Trophoblast cell (in vitro differentiated cells and primary cell): ENCODE results near the gene CLPSL1.
A peak's percentile ranks its signal among the peaks of the same experiment; 100 is the strongest.

Source experiments
- DNase-seq, 2 donors: peaks; one replicate each; pipeline ENCODE4 v3.0.0-alpha.2; 2016
- H2AFZ ChIP-seq: 2 replicates; pipeline ENCODE4 v1.6.1; 2013; ENCODE audit warnings: low read length, moderate library complexity, mild to moderate bottlenecking; ENCODE audit not compliant: insufficient read depth, poor library complexity
- H2AK5ac ChIP-seq: 2 replicates; pipeline ENCODE4 v1.6.1; 2013; ENCODE audit warnings: mild to moderate bottlenecking, low read length
- H2BK120ac ChIP-seq: 2 replicates; pipeline ENCODE4 v1.6.1; 2013; ENCODE audit warnings: low read length, mild to moderate bottlenecking, moderate library complexity; ENCODE audit not compliant: insufficient read depth, poor library complexity
- H2BK12ac ChIP-seq: 2 replicates; pipeline ENCODE4 v1.6.1; 2013; ENCODE audit warnings: mild to moderate bottlenecking, low read length, moderate library complexity
- H2BK5ac ChIP-seq: 2 replicates; pipeline ENCODE4 v1.6.1; 2013; ENCODE audit warnings: low read length, low read depth, moderate library complexity, mild to moderate bottlenecking; ENCODE audit not compliant: poor library complexity
- H3K14ac ChIP-seq: 2 replicates; pipeline ENCODE4 v1.6.1; 2013; ENCODE audit warnings: mild to moderate bottlenecking, low read length
- H3K18ac ChIP-seq: 2 replicates; pipeline ENCODE4 v1.6.1; 2013; ENCODE audit warnings: mild to moderate bottlenecking, low read length
- H3K23ac ChIP-seq: 2 replicates; pipeline ENCODE4 v1.6.1; 2013; ENCODE audit warnings: low read length
- H3K27ac ChIP-seq: 2 replicates; pipeline ENCODE4 v1.5.1; 2013; ENCODE audit warnings: low read depth, mild to moderate bottlenecking, inconsistent platforms, low read length, moderate library complexity
- H3K27me3 ChIP-seq: 2 replicates; pipeline ENCODE4 v1.6.1; 2013; ENCODE audit warnings: inconsistent platforms, mild to moderate bottlenecking, low read length, moderate library complexity; ENCODE audit not compliant: insufficient read depth
- H3K36me3 ChIP-seq, 2 experiments: 1 replicate in 1 of 2; 2 replicates in 1 of 2; pipeline ENCODE4 v1.6.1; 2013; ENCODE audit warnings: low read length in 2 of 2, mild to moderate bottlenecking in 2 of 2, moderate library complexity in 1 of 2; ENCODE audit not compliant: insufficient read depth in 2 of 2, control insufficient read depth in 1 of 2
- H3K4ac ChIP-seq: 2 replicates; pipeline ENCODE4 v1.6.1; 2013; ENCODE audit warnings: low read depth, mild to moderate bottlenecking, low read length, moderate library complexity
- H3K4me1 ChIP-seq, 2 experiments: 1 replicate in 1 of 2; 2 replicates in 1 of 2; pipeline ENCODE4 v1.6.1; 2013; ENCODE audit warnings: low read length in 2 of 2, mild to moderate bottlenecking in 2 of 2, moderate library complexity in 1 of 2; ENCODE audit not compliant: insufficient read depth in 2 of 2, control insufficient read depth in 1 of 2
- H3K4me2 ChIP-seq: 2 replicates; pipeline ENCODE4 v1.6.1; 2013; ENCODE audit warnings: inconsistent platforms, mild to moderate bottlenecking, low read length, moderate library complexity
- H3K4me3 ChIP-seq: 2 replicates; pipeline ENCODE4 v1.5.1; 2013; ENCODE audit warnings: mild to moderate bottlenecking, low read depth, low read length, inconsistent platforms
- H3K79me1 ChIP-seq: one replicate; pipeline ENCODE4 v1.6.1; 2013; ENCODE audit warnings: low read length
- H3K79me2 ChIP-seq: 2 replicates; pipeline ENCODE4 v1.6.1; 2013; ENCODE audit warnings: low read length, mild to moderate bottlenecking; ENCODE audit not compliant: control insufficient read depth, insufficient read depth, poor library complexity
- H3K9ac ChIP-seq: 2 replicates; pipeline ENCODE4 v1.6.1; 2013; ENCODE audit warnings: mild to moderate bottlenecking, low read length
- H3K9me3 ChIP-seq: 2 replicates; pipeline ENCODE4 v1.6.1; 2013; ENCODE audit warnings: low read depth, mild to moderate bottlenecking, control low read depth, inconsistent platforms, low read length; ENCODE audit not compliant: insufficient read depth
- H4K12ac ChIP-seq: 2 replicates; pipeline ENCODE4 v1.6.1; 2013; ENCODE audit warnings: low read depth, mild to moderate bottlenecking, low read length, moderate library complexity
- H4K8ac ChIP-seq: 2 replicates; pipeline ENCODE4 v1.6.1; 2013; ENCODE audit warnings: low read depth, mild to moderate bottlenecking, low read length, moderate library complexity
- H4K91ac ChIP-seq: one replicate; pipeline ENCODE4 v1.6.1; 2013; ENCODE audit warnings: low read depth, mild to moderate bottlenecking, low read length, moderate library complexity
- WGBS: extraction: QIAGEN DNeasy Blood & Tissue Kit; methylation state at CpG from one replicate; pipeline ENCODE4 v1.1.7; 2013; ENCODE audit warnings: missing lambda C conversion rate; ENCODE audit not compliant: insufficient read length, insufficient coverage; ENCODE audit errors: extremely low coverage; 5-methylcytosine and 5-hydroxymethylcytosine counted together

Gene CLPSL1

DNA sequence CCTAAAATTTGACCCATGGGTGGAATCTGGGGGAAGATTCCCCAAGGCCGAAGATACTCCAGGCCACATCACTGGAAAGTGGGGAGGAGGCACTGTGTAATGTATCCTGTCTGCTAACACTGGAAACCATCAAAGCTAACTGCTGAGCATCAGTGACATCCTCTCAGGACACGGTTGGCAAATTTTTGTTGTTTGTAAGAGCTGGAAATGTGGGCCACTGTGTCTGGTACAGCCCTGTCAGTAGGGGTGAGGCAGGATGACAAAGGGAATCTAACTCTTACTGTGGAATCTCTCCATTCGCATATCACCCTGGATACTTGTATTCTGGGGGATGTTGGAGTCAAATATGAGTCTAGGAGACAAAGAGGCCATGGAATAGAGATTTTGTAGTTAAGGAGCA, 21.4 kb upstream of the CLPSL1 start:
- H3K4me2 ChIP-seq = no peak overlapping the region
- no peaks in the 10 kb centered on the region for H3K79me1 ChIP-seq
- H3K23ac ChIP-seq = no peak overlapping the region
- no peak overlapping the region for H3K9ac ChIP-seq
- H3K18ac ChIP-seq = no peak overlapping the region
- no peak overlapping the region for H2AK5ac ChIP-seq
- H3K4me1 ChIP-seq = no peaks in the 10 kb centered on the region
- no peaks in the 10 kb centered on the region for H3K79me2 ChIP-seq
- no peaks in the 10 kb centered on the region for H3K36me3 ChIP-seq
- H4K91ac ChIP-seq = no peak overlapping the region
- no peak overlapping the region for H3K27ac ChIP-seq
- DNase-seq = no peak
- H2AFZ ChIP-seq = no peak overlapping the region
- no peaks in the 10 kb centered on the region for H3K9me3 ChIP-seq
- H2BK12ac ChIP-seq = no peak overlapping the region
- no peak overlapping the region for H2BK5ac ChIP-seq
- no peak overlapping the region for H3K4me3 ChIP-seq
- WGBS = no CpG with 5 or more reads among the region's 3 CpGs
- H2BK120ac ChIP-seq = no peak overlapping the region
- no peak overlapping the region for H3K14ac ChIP-seq
- H4K8ac ChIP-seq = peak overlapping the region; percentile 12
- H3K4ac ChIP-seq = no peak overlapping the region
- no peaks in the 10 kb centered on the region for H3K27me3 ChIP-seq
- H4K12ac ChIP-seq = no peak overlapping the region

- H3K18ac ChIP-seq = no peak overlapping the region
- H3K79me2 ChIP-seq = no peaks in the 10 kb centered on the region
- no peaks in the 10 kb centered on the region for H3K4me1 ChIP-seq
- H2BK12ac ChIP-seq = no peak overlapping the region
- H2BK120ac ChIP-seq = no peak overlapping the region
- no peak overlapping the region for H3K27ac ChIP-seq
- H3K79me1 ChIP-seq = no peaks in the 10 kb centered on the region
- H3K4me2 ChIP-seq = no peak overlapping the region
- WGBS = no CpG with 5 or more reads among the region's 23 CpGs
- H3K9ac ChIP-seq = no peak overlapping the region
- no peak overlapping the region for H4K91ac ChIP-seq
- no peak overlapping the region for H3K4ac ChIP-seq
- H3K27me3 ChIP-seq = no peaks in the 10 kb centered on the region
- H3K9me3 ChIP-seq = no peaks in the 10 kb centered on the region
- H4K8ac ChIP-seq = no peak overlapping the region
- no peak overlapping the region for H4K12ac ChIP-seq
- H3K23ac ChIP-seq = no peak overlapping the region
- no peak overlapping the region for H2AFZ ChIP-seq
- no peaks in the 10 kb centered on the region for H3K36me3 ChIP-seq
- no peak overlapping the region for H3K14ac ChIP-seq
- H2BK5ac ChIP-seq = no peak overlapping the region
- H3K4me3 ChIP-seq = no peak overlapping the region
- DNase-seq = no peak
- H2AK5ac ChIP-seq = no peak overlapping the region
Observed at GRCh38 chr6:35765739-35766138, 15.1 kb upstream of the CLPSL1 start.

GRCh38 chr6:35769211-35769610, 11.6 kb upstream of the CLPSL1 start:
- Histone ChIP-seq H3K23ac (no peak overlapping the region), H2BK5ac (no peak overlapping the region), H3K27ac (no peak overlapping the region), H3K4me1 (no peaks in the 10 kb centered on the region), H3K9ac (no peak overlapping the region), H2BK12ac (no peak overlapping the region), H4K91ac (no peak overlapping the region), H3K4me2 (no peak overlapping the region), H3K4ac (no peak overlapping the region), H3K14ac (no peak overlapping the region), H3K4me3 (no peak overlapping the region), H3K79me2 (no peaks in the 10 kb centered on the region), H2AFZ (no peak overlapping the region), H3K79me1 (no peaks in the 10 kb centered on the region), H2BK120ac (no peak overlapping the region), H3K36me3 (no peaks in the 10 kb centered on the region), H3K18ac (no peak overlapping the region), H4K12ac (no peak overlapping the region), H3K9me3 (no peaks in the 10 kb centered on the region), H3K27me3 (no peaks in the 10 kb centered on the region), H4K8ac (no peak overlapping the region), H2AK5ac (no peak overlapping the region)
- no CpG with 5 or more reads among the region's 4 CpGs for WGBS
- DNase-seq = peak; percentile 88 to 96

GRCh38 chr6:35771343-35771627, 9.5 kb upstream of the CLPSL1 start:
- no peak overlapping the region for H4K91ac ChIP-seq
- H3K27ac ChIP-seq = no peak overlapping the region
- H2BK12ac ChIP-seq = no peak overlapping the region
- H3K4me3 ChIP-seq = no peak overlapping the region
- H3K14ac ChIP-seq = no peak overlapping the region
- no peak overlapping the region for H2AFZ ChIP-seq
- H3K36me3 ChIP-seq = no peaks in the 10 kb centered on the region
- no peaks in the 10 kb centered on the region for H3K79me1 ChIP-seq
- no peak overlapping the region for H3K4ac ChIP-seq
- H2AK5ac ChIP-seq = no peak overlapping the region
- no peak overlapping the region for H4K8ac ChIP-seq
- no peak overlapping the region for H2BK5ac ChIP-seq
- no peak overlapping the region for H3K18ac ChIP-seq
- no CpG with 5 or more reads among the region's 5 CpGs for WGBS
- no peaks in the 10 kb centered on the region for H3K4me1 ChIP-seq
- H3K27me3 ChIP-seq = no peaks in the 10 kb centered on the region
- no peaks in the 10 kb centered on the region for H3K9me3 ChIP-seq
- H2BK120ac ChIP-seq = no peak overlapping the region
- no peak overlapping the region for H3K23ac ChIP-seq
- H3K79me2 ChIP-seq = no peaks in the 10 kb centered on the region
- DNase-seq = no peak
- no peak overlapping the region for H4K12ac ChIP-seq
- no peak overlapping the region for H3K9ac ChIP-seq
- H3K4me2 ChIP-seq = no peak overlapping the region
